ENCODE measurements around the gene CCDC18.

GRCh38 chr1:93239863-93240262 is 59.3 kb downstream of the CCDC18 start:
- no peak for TF ChIP-seq REST (IDR thresholded peaks at IDR 0.05; ENCODE audit: insufficient replicate concordance, low read depth)
- no peak for TF ChIP-seq CTCF (IDR thresholded peaks at IDR 0.05; ENCODE audit: insufficient read depth, low read length)
- TF ChIP-seq POLR2AphosphoS5 (IDR thresholded peaks at IDR 0.05; ENCODE audit: low read depth): no peak
- no peak for TF ChIP-seq SPI1 (IDR thresholded peaks at IDR 0.05; ENCODE audit: borderline replicate concordance, low read depth)
- TF ChIP-seq GABPA (IDR thresholded peaks at IDR 0.05; ENCODE audit: low read depth): no peak

All from HL-60 (cell line).